ENCODE measurements around the gene SCFD2. TPM values are rescaled to one million over a fixed set of nuclear protein-coding genes. Genes with fewer than 3 reads are reported as not detected.

SCFD2 gene
- total RNA-seq, 1 experiment from 2014 or later: 8.1 TPM

DNA sequence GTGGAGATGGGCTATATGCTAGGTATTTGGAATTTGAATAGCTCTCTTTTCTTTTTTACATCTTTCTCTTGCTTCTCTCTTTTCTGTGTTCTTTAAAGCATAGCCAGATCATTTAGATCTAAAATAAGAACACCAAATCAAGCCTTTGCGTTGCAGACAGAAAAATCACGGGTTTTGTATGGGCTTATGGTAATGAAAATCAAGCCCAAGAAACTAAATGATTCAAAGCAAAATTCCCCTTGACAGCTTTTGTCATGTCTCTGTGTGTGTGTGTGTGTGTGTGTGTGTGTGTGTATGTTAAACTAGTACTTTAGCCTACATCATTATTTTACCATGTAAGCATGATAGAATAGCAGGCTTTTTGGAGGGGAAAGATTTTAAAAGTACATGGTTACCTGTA lies 505.5 kb downstream of the SCFD2 start:
- H3K4me2 ChIP-seq: no peak overlapping the region
- no TSS peak for BruUV-seq (replicated peaks)
- ChIA-PET CTCF (no interaction called here), POLR2A (ENCODE audit: unreplicated experiment) (interaction anchor here (0.5 to 0.7 kb wide), 2 partner anchors 37 to 138 kb away, joined by 4 to 6 read pairs; no protein-coding TSS in a partner anchor)
- no peaks in the 10 kb centered on the region; the same call in 1 of the 2 replicates for H3K4me1 ChIP-seq (replicated peaks; ENCODE audit: insufficient read depth)
- H3K9me2 ChIP-seq (ENCODE audit: insufficient read depth): no peaks in the 10 kb centered on the region
- H3K27ac ChIP-seq: no peak overlapping the region
- H3F3A ChIP-seq (ENCODE audit: insufficient read depth, low read depth): no peaks in the 10 kb centered on the region
- H2AFZ ChIP-seq: no peak overlapping the region
- no peaks in the 10 kb centered on the region for H3K36me3 ChIP-seq (ENCODE audit: low read depth)
- no peaks in the 10 kb centered on the region for H3K27me3 ChIP-seq (ENCODE audit: insufficient read depth, low read depth)
- no peaks in the 10 kb centered on the region for H4K20me1 ChIP-seq (ENCODE audit: insufficient read depth)
- intact Hi-C loops (cut with micrococcal nuclease; ENCODE audit: unreplicated experiment): no loop called here
- no peaks in the 10 kb centered on the region; the same call in 1 of the 2 replicates for H3K9me3 ChIP-seq (ENCODE audit: insufficient read depth, low read depth)
- no peak for DNase-seq
- no peaks in the 10 kb centered on the region for H3K79me2 ChIP-seq (ENCODE audit: low read depth)
- TF ChIP-seq EZH2 (IDR thresholded peaks at IDR 0.05; ENCODE audit: low read depth): no peak
- TF ChIP-seq, protein P1, sequence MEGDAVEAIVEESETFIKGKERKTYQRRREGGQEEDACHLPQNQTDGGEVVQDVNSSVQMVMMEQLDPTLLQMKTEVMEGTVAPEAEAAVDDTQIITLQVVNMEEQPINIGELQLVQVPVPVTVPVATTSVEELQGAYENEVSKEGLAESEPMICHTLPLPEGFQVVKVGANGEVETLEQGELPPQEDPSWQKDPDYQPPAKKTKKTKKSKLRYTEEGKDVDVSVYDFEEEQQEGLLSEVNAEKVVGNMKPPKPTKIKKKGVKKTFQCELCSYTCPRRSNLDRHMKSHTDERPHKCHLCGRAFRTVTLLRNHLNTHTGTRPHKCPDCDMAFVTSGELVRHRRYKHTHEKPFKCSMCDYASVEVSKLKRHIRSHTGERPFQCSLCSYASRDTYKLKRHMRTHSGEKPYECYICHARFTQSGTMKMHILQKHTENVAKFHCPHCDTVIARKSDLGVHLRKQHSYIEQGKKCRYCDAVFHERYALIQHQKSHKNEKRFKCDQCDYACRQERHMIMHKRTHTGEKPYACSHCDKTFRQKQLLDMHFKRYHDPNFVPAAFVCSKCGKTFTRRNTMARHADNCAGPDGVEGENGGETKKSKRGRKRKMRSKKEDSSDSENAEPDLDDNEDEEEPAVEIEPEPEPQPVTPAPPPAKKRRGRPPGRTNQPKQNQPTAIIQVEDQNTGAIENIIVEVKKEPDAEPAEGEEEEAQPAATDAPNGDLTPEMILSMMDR (conservative IDR thresholded peaks at IDR 0.05): no peak
- no peak overlapping the region for H3K4me3 ChIP-seq

DNA sequence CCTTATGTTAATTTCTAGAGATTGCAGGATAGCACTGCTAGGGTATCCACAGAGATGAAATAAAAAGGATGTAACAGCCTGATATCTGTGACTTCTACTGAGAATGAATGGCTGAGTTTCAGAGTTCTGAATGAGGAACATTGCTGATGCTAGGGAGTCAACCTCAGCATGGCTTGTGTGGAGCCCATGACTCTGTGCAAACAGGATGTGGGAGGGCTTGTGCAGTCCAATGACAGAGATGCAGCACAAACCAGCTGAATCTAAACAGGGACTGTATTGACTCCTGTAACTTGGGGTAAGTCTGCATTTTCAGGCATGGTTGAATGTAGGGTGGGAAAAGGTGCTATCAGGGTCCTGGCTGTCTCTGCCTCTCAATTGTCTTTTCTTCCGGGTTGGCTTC lies 509.1 kb downstream of the SCFD2 start:
- Histone ChIP-seq H3K79me2 (ENCODE audit: low read depth) (no peaks in the 10 kb centered on the region), H3K27ac (no peak overlapping the region), H3K9me2 (ENCODE audit: insufficient read depth) (no peaks in the 10 kb centered on the region), H4K20me1 (ENCODE audit: insufficient read depth) (no peaks in the 10 kb centered on the region), H3K4me1 (replicated peaks; ENCODE audit: insufficient read depth) (no peaks in the 10 kb centered on the region; the same call in 1 of the 2 replicates), H3F3A (ENCODE audit: insufficient read depth, low read depth) (no peaks in the 10 kb centered on the region), H3K9me3 (ENCODE audit: insufficient read depth, low read depth) (no peaks in the 10 kb centered on the region; the same call in 1 of the 2 replicates), H3K36me3 (ENCODE audit: low read depth) (no peaks in the 10 kb centered on the region), H3K27me3 (ENCODE audit: insufficient read depth, low read depth) (no peaks in the 10 kb centered on the region), H2AFZ (no peak overlapping the region), H3K4me2 (no peak overlapping the region), H3K4me3 (no peak overlapping the region)
- intact Hi-C loops (cut with micrococcal nuclease; ENCODE audit: unreplicated experiment): no loop called here
- DNase-seq: no peak
- TF ChIP-seq EZH2 (IDR thresholded peaks at IDR 0.05; ENCODE audit: low read depth): no peak
- TF ChIP-seq, protein P1 (conservative IDR thresholded peaks at IDR 0.05): no peak
- no TSS peak for BruUV-seq (replicated peaks)
- CTCF ChIA-PET: no interaction called here
- POLR2A ChIA-PET (ENCODE audit: unreplicated experiment): no interaction called here

DNA sequence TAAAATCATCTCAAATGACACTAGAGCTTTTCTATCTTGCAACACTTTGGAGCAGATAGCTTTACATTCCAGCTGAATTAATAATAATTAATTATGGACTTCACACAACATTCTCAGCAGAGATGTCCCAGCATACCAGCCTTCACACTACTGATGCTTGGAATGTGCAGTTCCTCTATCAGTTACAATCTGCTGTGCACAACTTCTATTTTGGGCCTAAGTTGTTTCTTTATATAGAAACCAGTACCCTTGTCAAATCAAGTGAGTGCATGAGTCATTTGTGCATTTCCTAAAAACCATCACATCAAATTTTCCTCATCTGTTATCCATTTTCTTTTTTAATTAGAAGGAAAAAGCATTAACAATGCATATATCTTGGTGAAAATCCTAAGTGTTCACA lies 512.5 kb downstream of the SCFD2 start:
- peak in 1 of 2 experiments; percentile 39 for DNase-seq
- no peaks in the 10 kb centered on the region for H3K27me3 ChIP-seq (ENCODE audit: insufficient read depth, low read depth)

More for the DNA sequence above, 512.5 kb downstream of the SCFD2 start:
- H3K27ac ChIP-seq: no peak overlapping the region
- no peaks in the 10 kb centered on the region for H3K79me2 ChIP-seq (ENCODE audit: low read depth)
- TF ChIP-seq EZH2 (IDR thresholded peaks at IDR 0.05; ENCODE audit: low read depth): no peak
- TF ChIP-seq, protein P1 (conservative IDR thresholded peaks at IDR 0.05): no peak
- H3K4me3 ChIP-seq: no peak overlapping the region
- intact Hi-C loops (cut with micrococcal nuclease; ENCODE audit: unreplicated experiment): no loop called here
- H3K9me3 ChIP-seq (ENCODE audit: insufficient read depth, low read depth): no peaks in the 10 kb centered on the region; the same call in 1 of the 2 replicates
- ChIA-PET CTCF (no interaction called here), POLR2A (ENCODE audit: unreplicated experiment) (interaction anchor here (0.6 kb wide), 1 partner anchor 178 kb away, joined by 5 read pairs; no protein-coding TSS in a partner anchor)
- H3K9me2 ChIP-seq (ENCODE audit: insufficient read depth): no peaks in the 10 kb centered on the region
- H3K4me2 ChIP-seq: no peak overlapping the region
- H4K20me1 ChIP-seq (ENCODE audit: insufficient read depth): no peaks in the 10 kb centered on the region
- H3F3A ChIP-seq (ENCODE audit: insufficient read depth, low read depth): no peaks in the 10 kb centered on the region
- BruUV-seq (replicated peaks): no TSS peak
- H2AFZ ChIP-seq: no peak overlapping the region
- H3K36me3 ChIP-seq (ENCODE audit: low read depth): no peaks in the 10 kb centered on the region
- H3K4me1 ChIP-seq (replicated peaks; ENCODE audit: insufficient read depth): no peaks in the 10 kb centered on the region

Data from PC-9 (cell line).